Nephron progenitor cell (in vitro differentiated cells): ENCODE measurements around the gene NKG7.
"Not testable (repeated sequence)": the region's sequence is repeated elsewhere in the genome, so short reads cannot be mapped to it uniquely, and the experiment has no call there.

Experiments
- DNase-seq: peaks from one replicate; pipeline ENCODE4 v3.0.0; 2021
- H3K27ac Mint-ChIP-seq: 2 replicates; pipeline ENCODE4 v1.8.0; 2021; ENCODE audit warnings: mild to moderate bottlenecking, moderate library complexity, mixed read lengths
- H3K27me3 Mint-ChIP-seq: 2 replicates; pipeline ENCODE4 v1.8.0; 2021; ENCODE audit warnings: mild to moderate bottlenecking, low read depth, mixed read lengths; ENCODE audit not compliant: poor library complexity
- H3K36me3 Mint-ChIP-seq: 2 replicates; pipeline ENCODE4 v1.8.0; 2021; ENCODE audit warnings: low read depth, mixed read lengths
- H3K4me1 Mint-ChIP-seq: 2 replicates; pipeline ENCODE4 v1.8.0; 2021; ENCODE audit warnings: mixed read lengths
- H3K4me3 Mint-ChIP-seq: 2 replicates; pipeline ENCODE4 v1.8.0; 2021; ENCODE audit warnings: mild to moderate bottlenecking, moderate library complexity, mixed read lengths
- H3K9me3 Mint-ChIP-seq: 2 replicates; pipeline ENCODE4 v1.8.0; 2021; ENCODE audit warnings: mild to moderate bottlenecking, moderate library complexity, mixed read lengths
- CTCF ChIP-seq: fragments of 200-600 bp; sonication (generic); IDR thresholded peaks from 2 replicates; pipeline ENCODE4 v1.5.0; 2021; ENCODE audit warnings: antibody characterized with exemption

The NKG7 gene

GRCh38 chr19:51399231-51399630, 26.8 kb upstream of the NKG7 start:
- TF ChIP-seq CTCF: no peak
- H3K27me3 Mint-ChIP-seq: peaks cover 6% of the 10 kb centered on the region
- H3K9me3 Mint-ChIP-seq: peaks cover 44% of the 10 kb centered on the region
- no peak overlapping the region for H3K4me3 Mint-ChIP-seq
- DNase-seq: no peak
- H3K27ac Mint-ChIP-seq: no peak overlapping the region
- H3K4me1 Mint-ChIP-seq: peaks cover 28% of the 10 kb centered on the region
- H3K36me3 Mint-ChIP-seq: peaks cover 38% of the 10 kb centered on the region

GRCh38 chr19:51398096-51398704, 25.7 kb upstream of the NKG7 start:
- no peak for DNase-seq
- Mint-ChIP-seq H3K9me3 (peaks cover 34% of the 10 kb centered on the region), H3K27ac (peak overlapping the region; percentile 46), H3K4me1 (peaks cover 34% of the 10 kb centered on the region), H3K4me3 (no peak overlapping the region), H3K27me3 (peaks cover 6% of the 10 kb centered on the region), H3K36me3 (peaks cover 31% of the 10 kb centered on the region)
- TF ChIP-seq CTCF: peak; percentile 43

GRCh38 chr19:51397453-51397852, 25.0 kb upstream of the NKG7 start:
- H3K27ac Mint-ChIP-seq, H3K4me3 Mint-ChIP-seq, H3K27me3 Mint-ChIP-seq, DNase-seq: not testable (repeated sequence)
- Mint-ChIP-seq H3K36me3 (peaks cover 23% of the 10 kb centered on the region), H3K9me3 (peaks cover 27% of the 10 kb centered on the region), H3K4me1 (peaks cover 34% of the 10 kb centered on the region)

GRCh38 chr19:51396175-51396574, 23.7 kb upstream of the NKG7 start:
- Mint-ChIP-seq H3K4me3 (peak overlapping the region; percentile 52), H3K27me3 (peaks cover 3% of the 10 kb centered on the region), H3K9me3 (peaks cover 14% of the 10 kb centered on the region), H3K27ac (no peak overlapping the region), H3K36me3 (peaks cover 14% of the 10 kb centered on the region), H3K4me1 (peaks cover 36% of the 10 kb centered on the region)
- no peak for DNase-seq
- no peak for TF ChIP-seq CTCF

- H3K4me3 Mint-ChIP-seq: peak overlapping the region; percentile 91
- no peaks in the 10 kb centered on the region for H3K36me3 Mint-ChIP-seq
- no peaks in the 10 kb centered on the region for H3K9me3 Mint-ChIP-seq
- peak overlapping the region; percentile 95 for H3K27ac Mint-ChIP-seq
- DNase-seq: peak; percentile 94
- peaks cover 3% of the 10 kb centered on the region for H3K27me3 Mint-ChIP-seq
- TF ChIP-seq CTCF: no peak
- peaks cover 53% of the 10 kb centered on the region for H3K4me1 Mint-ChIP-seq
These were observed 21.8 kb upstream of the NKG7 start for GRCh38 chr19:51394050-51394836.

GRCh38 chr19:51392701-51393100, 20.2 kb upstream of the NKG7 start:
- H3K27me3 Mint-ChIP-seq: peaks cover 3% of the 10 kb centered on the region
- H3K9me3 Mint-ChIP-seq: no peaks in the 10 kb centered on the region
- peak overlapping the region; percentile 28 for H3K4me3 Mint-ChIP-seq
- H3K36me3 Mint-ChIP-seq: no peaks in the 10 kb centered on the region
- peaks cover 59% of the 10 kb centered on the region for H3K4me1 Mint-ChIP-seq
- no peak for DNase-seq
- TF ChIP-seq CTCF: no peak
- no peak overlapping the region for H3K27ac Mint-ChIP-seq
